GM13977 (cell line): ENCODE data around the gene CACNA1I.

Source experiments
- DNase-seq: peaks from one replicate; pipeline ENCODE4 v3.0.0; 2012; ENCODE audit warnings: low spot score
- CTCF ChIP-seq: IDR thresholded peaks from 2 replicates; pipeline ENCODE4 v1.5.1; 2012; ENCODE audit warnings: mild to moderate bottlenecking, control low read depth; ENCODE audit not compliant: insufficient read depth; ENCODE audit errors: extremely low read depth, missing control alignments
- in situ Hi-C: fragments of 300-500 bp; cut with MboI; formaldehyde crosslinking; loops from one replicate; pipeline ENCODE4 v1.12.0; 2022; ENCODE audit warnings: low sequenced_read_pairs, low pct_unique_long_range_greater_than_20kb, mixed read lengths, inconsistent platforms; ENCODE audit not compliant: unreplicated experiment

The CACNA1I gene

GRCh38 chr22:39595622-39596172, 25.1 kb downstream of the CACNA1I start:
- in situ Hi-C loops = no loop called here
- no peak for DNase-seq
- TF ChIP-seq CTCF = no peak

DNA sequence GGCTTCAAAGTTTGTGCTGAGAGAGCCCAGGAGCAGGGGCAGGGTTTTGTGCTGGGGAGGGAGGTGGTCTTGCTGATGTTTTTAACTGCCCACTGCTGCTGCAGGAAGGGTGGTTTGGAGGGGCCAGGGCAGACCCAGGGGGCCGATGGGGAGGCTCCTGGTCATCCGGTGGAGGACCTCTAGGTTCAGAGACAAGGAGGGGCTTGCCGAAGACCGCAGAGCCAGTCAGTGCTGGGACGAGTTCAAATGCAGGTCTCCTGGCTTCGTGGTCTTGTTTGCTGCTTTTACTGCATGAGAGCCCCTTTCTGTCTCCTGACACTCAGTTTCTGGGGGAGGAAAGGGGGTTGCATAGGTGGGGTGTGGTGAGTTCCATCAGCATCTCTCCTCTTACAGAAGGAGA, 26.0 kb downstream of the CACNA1I start:
- in situ Hi-C loops = no loop called here
- TF ChIP-seq CTCF = no peak
- DNase-seq = no peak

DNA sequence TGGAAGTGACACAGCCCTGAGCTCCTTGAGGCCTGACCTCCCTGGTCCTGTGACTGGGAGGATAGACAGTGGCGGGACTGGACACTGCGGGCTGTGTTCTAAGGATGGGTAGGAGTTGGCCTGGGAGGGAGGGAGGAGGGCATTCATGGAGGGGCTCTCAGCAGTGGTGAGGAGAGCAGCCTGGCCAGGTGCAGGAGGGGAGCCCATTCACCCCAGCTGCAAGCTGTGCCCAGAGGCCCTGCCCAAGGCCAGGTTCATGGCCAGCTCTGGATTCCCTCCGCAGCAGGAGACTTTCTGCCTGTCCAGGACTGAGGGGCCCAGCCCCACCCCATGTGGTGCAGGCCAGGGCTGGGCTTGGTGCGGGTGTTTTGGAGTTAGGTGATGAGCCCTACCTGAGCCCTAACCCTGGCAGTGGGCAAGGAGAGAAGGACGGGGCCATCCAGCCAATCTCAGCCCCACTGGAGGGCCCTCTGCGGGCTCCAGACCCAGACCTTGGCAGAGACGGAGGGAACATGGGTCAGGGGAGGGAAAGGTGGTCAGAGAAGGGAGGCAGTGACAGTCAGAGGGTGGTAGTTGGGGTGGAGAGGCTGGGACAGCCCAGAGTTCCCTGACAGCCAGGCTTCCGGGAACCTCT, 26.8 kb downstream of the CACNA1I start:
- DNase-seq = no peak
- TF ChIP-seq CTCF = no peak
- in situ Hi-C loops = no loop called here

DNA sequence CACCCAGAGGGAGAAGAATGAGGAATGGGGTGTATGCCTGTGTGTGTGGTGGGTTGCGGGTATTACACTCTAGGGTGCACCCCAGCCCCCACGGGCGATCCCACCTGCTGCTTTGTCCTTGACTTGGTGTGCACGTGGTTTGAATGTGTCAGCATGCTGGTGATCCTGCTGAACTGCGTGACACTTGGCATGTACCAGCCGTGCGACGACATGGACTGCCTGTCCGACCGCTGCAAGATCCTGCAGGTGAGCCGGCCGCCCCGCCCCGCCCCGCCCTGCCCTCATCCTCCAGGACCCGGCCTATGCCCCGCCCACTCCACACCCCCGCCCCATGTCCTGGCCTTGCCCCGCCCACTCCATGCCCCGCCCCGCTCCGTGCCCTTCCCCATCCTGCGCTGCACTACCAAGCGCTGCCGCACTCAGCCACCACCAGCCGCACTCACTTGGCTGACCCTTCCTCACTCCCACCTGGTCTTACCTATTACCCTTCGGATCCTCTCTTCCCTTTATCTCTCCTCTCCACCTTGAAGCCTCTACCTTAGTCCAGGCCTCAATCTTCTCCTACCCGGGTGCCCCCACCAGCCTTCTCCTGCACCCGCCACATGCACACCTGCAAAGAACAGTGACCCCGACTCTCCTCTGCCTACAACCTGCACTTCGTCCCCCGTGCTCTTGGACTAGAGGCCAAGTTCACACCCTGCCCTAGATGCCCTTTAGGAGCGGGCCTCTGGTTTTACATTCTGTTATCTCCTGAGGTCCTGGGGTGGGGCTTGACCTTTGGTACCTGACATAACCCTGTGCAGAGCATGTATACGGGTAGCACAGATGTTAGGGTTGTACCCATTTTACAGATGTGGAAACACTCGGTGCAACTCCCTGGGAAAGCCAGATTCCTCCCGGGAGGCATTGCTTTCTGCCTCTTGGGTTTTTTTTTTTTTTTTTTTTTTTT, 27.7 kb downstream of the CACNA1I start:
- TF ChIP-seq CTCF = no peak
- in situ Hi-C loops = no loop called here
- DNase-seq = peak; percentile 74

DNA sequence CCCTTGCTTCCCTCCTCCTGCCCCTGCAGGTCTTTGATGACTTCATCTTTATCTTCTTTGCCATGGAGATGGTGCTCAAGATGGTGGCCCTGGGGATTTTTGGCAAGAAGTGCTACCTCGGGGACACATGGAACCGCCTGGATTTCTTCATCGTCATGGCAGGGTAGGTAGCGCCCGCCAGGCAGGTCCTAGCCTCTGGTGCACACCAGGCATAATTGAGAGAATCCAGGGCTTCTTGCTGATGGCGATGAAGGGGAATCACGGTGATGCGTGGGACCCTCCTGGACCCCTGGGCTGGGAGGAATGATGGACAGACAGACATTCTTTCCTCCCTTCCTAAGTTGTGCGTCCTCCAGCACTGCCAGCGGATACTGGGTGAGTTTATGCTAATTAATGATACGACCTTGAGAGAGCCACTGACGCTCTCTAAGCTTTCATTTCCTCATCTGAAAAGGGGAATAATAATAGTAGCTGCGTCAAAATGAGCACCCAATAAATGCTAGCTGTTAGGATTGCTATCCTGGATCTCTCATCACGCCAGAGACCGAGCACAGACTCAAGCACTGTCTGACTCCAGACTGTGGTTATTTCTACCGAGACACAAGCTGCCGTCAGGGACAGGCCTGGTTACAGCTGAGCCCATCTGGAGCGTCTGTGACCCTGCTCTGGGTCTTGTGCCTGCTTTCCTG, 30.1 kb downstream of the CACNA1I start:
- DNase-seq = no peak
- no peak for TF ChIP-seq CTCF
- in situ Hi-C loops = no loop called here

- in situ Hi-C loops = no loop called here
- no peak for DNase-seq
- TF ChIP-seq CTCF = no peak
These were observed 30.6 kb downstream of the CACNA1I start for GRCh38 chr22:39601180-39601535.
